ENCODE results near the gene SEC22A.

DNA sequence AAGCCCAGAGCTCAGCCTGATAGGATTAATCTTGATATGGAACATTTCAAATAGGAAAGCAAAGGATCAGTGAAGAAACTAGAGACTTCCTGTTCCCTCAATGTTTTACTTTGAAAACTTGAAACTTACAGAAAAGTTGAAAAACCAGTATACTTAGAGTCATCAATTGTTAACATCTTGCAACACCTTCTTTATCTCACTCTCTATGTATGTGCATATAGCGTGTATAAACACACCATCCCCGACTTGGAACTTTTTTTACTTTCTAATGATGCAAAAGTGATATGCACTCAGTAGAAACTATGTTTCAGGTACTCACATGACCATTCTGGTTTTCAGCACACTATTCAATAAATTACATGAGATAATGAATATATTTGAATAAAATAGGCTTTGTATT lies 60.5 kb downstream of the SEC22A start:
- TF ChIP-seq, protein P1, sequence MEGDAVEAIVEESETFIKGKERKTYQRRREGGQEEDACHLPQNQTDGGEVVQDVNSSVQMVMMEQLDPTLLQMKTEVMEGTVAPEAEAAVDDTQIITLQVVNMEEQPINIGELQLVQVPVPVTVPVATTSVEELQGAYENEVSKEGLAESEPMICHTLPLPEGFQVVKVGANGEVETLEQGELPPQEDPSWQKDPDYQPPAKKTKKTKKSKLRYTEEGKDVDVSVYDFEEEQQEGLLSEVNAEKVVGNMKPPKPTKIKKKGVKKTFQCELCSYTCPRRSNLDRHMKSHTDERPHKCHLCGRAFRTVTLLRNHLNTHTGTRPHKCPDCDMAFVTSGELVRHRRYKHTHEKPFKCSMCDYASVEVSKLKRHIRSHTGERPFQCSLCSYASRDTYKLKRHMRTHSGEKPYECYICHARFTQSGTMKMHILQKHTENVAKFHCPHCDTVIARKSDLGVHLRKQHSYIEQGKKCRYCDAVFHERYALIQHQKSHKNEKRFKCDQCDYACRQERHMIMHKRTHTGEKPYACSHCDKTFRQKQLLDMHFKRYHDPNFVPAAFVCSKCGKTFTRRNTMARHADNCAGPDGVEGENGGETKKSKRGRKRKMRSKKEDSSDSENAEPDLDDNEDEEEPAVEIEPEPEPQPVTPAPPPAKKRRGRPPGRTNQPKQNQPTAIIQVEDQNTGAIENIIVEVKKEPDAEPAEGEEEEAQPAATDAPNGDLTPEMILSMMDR (IDR thresholded peaks at IDR 0.05; ENCODE audit: low read length), result no peak
- no peak for TF ChIP-seq EZH2 (IDR thresholded peaks at IDR 0.05; ENCODE audit: borderline replicate concordance, low read length)
